Measurements from ENCODE around the gene MYO1D.
"Not testable (repeated sequence)": the region's sequence is repeated elsewhere in the genome, so short reads cannot be mapped to it uniquely, and the experiment has no call there.

The MYO1D gene

DNA sequence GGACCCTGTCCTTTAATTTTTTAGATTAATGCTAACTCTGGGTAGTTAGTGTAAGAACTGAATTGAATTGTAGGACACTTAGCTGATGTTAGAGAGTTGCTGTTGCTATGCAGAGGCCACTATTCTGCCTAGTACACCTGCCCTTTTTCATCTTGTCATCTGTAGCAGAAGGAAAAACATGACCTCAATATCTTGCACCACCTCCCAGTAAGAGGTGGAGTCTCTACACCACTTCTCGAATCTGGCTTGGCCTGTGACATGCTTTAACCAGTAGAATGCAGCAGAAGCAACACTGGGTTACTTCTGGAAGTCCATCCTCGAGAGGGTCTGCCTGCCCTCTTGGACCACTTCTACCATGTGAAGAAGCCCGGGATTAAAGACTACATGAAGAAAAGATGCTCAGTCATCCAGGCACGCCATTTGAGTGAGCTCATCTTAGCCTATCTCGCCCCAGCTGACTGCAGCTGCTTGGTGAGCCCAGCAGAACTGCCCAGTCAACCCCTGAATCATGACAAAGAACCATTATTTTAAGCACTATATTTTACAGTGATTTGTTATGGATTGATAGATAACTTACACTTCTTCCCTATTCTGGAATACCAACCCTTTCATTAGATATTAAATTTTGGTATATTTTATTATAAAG, 153.5 kb downstream of the MYO1D start:
- DNase-seq = peak; percentile 62
- in situ Hi-C loops (cut with HindIII; ENCODE audit: low pct_ligation_motif_present, low sequenced_read_pairs) = no loop called here
- H3K27me3 ChIP-seq (replicated peaks) = no peaks in the 10 kb centered on the region
- H3K27ac ChIP-seq = peak overlapping the region; percentile 26
- TF ChIP-seq, protein P1, sequence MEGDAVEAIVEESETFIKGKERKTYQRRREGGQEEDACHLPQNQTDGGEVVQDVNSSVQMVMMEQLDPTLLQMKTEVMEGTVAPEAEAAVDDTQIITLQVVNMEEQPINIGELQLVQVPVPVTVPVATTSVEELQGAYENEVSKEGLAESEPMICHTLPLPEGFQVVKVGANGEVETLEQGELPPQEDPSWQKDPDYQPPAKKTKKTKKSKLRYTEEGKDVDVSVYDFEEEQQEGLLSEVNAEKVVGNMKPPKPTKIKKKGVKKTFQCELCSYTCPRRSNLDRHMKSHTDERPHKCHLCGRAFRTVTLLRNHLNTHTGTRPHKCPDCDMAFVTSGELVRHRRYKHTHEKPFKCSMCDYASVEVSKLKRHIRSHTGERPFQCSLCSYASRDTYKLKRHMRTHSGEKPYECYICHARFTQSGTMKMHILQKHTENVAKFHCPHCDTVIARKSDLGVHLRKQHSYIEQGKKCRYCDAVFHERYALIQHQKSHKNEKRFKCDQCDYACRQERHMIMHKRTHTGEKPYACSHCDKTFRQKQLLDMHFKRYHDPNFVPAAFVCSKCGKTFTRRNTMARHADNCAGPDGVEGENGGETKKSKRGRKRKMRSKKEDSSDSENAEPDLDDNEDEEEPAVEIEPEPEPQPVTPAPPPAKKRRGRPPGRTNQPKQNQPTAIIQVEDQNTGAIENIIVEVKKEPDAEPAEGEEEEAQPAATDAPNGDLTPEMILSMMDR (IDR thresholded peaks at IDR 0.05; ENCODE audit: low read depth, low read length, missing control alignments) = no peak
- no peak overlapping the region for H3K4me3 ChIP-seq (ENCODE audit: low read depth, low read length)
- H3K36me3 ChIP-seq (replicated peaks) = no peaks in the 10 kb centered on the region

DNA sequence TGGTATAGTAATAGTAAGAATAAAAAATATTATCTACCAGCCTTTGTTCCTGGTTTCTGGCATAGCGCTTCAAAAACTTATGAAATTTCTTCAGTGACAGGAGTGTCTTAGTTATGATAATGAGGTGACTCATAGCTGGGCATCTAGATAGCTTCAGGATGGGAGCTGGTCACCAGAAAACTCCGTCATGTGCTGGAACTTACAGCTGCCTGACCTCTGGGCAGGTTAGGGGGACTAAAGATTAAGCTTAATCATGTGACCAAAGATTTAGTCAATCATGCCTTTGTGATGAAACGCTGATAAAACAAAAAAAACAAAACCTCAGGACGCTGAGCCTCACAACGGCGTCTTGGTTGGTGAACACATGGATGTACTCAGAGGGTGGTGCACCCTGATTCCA, 154.2 kb downstream of the MYO1D start:
- H3K4me3 ChIP-seq (ENCODE audit: low read depth, low read length) = no peak overlapping the region
- TF ChIP-seq, protein P1 (IDR thresholded peaks at IDR 0.05; ENCODE audit: low read depth, low read length, missing control alignments) = no peak
- DNase-seq = peak; percentile 32

DNA sequence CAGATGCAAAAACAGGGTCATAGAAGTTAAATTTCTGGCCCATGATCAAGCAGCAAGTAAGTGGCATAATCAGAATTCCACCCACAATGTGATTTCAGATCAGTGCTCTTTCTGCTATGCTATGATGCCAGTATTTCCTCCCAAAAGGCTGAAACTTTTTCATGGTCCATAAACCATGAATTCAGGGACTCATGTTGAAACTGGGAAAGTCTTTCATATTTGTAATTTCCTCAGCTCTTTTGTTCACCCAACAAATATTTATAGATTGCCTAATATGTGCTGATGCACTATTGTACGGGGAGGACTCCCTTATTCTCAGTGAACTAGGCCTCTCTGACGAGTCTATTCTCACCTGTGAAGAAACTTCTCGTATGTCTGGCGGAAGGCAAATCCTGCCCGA, 156.3 kb downstream of the MYO1D start:
- no peaks in the 10 kb centered on the region for H3K36me3 ChIP-seq (replicated peaks)
- no peak overlapping the region for H3K4me3 ChIP-seq (ENCODE audit: low read depth, low read length)
- H3K27me3 ChIP-seq (replicated peaks) = no peaks in the 10 kb centered on the region
- TF ChIP-seq, protein P1 (IDR thresholded peaks at IDR 0.05; ENCODE audit: low read depth, low read length, missing control alignments) = no peak
- in situ Hi-C loops (cut with HindIII; ENCODE audit: low pct_ligation_motif_present, low sequenced_read_pairs) = no loop called here
- H3K27ac ChIP-seq = no peak overlapping the region
- DNase-seq = no peak

More for the DNA sequence above, 154.2 kb downstream of the MYO1D start:
- Histone ChIP-seq H3K27me3 (replicated peaks) (no peaks in the 10 kb centered on the region), H3K36me3 (replicated peaks) (no peaks in the 10 kb centered on the region), H3K27ac (no peak overlapping the region)
- in situ Hi-C loops (cut with HindIII; ENCODE audit: low pct_ligation_motif_present, low sequenced_read_pairs) = no loop called here

DNA sequence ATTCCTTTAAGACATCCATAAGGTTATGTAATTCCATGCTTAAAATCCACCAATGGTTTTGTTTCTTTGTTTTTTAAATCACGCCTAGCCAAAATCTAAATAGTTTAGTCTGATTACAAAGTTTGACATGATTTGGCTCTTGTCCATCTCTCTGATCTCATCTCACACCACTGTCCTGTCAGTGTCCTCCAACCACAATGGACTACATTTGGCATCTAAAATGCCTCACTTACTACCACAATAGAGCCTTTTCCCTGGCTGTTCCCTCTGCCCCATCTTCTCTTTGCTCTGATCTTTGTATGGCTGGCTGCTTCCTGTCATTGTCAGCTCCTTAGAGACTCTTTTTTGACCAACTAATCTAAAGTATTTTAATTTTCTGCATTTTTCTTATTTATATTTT, 157.2 kb downstream of the MYO1D start:
- TF ChIP-seq, protein P1 (IDR thresholded peaks at IDR 0.05; ENCODE audit: low read depth, low read length, missing control alignments) = no peak
- Histone ChIP-seq H3K27ac (no peak overlapping the region), H3K36me3 (replicated peaks) (no peaks in the 10 kb centered on the region), H3K4me3 (ENCODE audit: low read depth, low read length) (no peak overlapping the region), H3K27me3 (replicated peaks) (no peaks in the 10 kb centered on the region)
- in situ Hi-C loops (cut with HindIII; ENCODE audit: low pct_ligation_motif_present, low sequenced_read_pairs) = no loop called here
- DNase-seq = no peak

DNA sequence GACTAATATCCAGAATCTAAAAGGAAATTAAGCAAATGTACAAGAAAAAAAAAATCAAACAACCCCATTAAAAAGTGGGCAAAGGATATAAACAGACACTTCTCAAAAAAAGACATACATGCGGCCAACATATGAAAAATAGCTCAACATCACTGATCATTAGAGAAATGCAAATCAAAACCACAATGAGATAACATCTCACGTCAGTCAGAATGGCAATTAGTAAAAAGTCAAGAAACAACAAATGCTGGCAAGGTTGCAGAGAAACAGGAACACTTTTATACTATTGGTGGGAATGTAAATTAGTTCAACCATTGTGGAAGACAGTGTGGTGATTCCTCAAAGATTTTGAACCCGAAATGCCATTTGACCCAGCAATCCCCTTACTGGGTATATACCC, 162.0 kb downstream of the MYO1D start:
- in situ Hi-C loops (cut with HindIII; ENCODE audit: low pct_ligation_motif_present, low sequenced_read_pairs); H3K36me3 ChIP-seq (replicated peaks); H3K4me3 ChIP-seq (ENCODE audit: low read depth, low read length); DNase-seq; H3K27ac ChIP-seq; H3K27me3 ChIP-seq (replicated peaks): not testable (repeated sequence)

DNA sequence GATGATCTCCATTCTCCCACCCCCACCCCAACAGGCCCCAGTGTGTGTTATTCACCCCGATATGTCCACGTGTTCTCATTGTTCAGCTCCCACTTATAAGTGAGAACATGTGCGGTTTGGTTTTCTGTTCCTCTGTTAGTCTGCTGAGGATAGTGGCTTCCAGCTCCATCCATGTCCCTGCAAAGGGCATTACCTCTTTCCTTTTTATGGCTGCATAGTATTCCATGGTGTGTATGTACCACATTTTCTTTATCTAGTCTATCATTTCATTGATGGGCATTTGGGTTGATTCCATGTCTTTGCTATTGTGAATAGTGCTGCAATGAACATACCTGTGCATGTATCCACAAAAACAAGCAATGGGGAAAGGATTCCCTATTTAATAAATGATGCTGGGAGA, 162.7 kb downstream of the MYO1D start:
- H3K27ac ChIP-seq; H3K36me3 ChIP-seq (replicated peaks); DNase-seq; H3K27me3 ChIP-seq (replicated peaks); H3K4me3 ChIP-seq (ENCODE audit: low read depth, low read length); in situ Hi-C loops (cut with HindIII; ENCODE audit: low pct_ligation_motif_present, low sequenced_read_pairs): not testable (repeated sequence)

DNA sequence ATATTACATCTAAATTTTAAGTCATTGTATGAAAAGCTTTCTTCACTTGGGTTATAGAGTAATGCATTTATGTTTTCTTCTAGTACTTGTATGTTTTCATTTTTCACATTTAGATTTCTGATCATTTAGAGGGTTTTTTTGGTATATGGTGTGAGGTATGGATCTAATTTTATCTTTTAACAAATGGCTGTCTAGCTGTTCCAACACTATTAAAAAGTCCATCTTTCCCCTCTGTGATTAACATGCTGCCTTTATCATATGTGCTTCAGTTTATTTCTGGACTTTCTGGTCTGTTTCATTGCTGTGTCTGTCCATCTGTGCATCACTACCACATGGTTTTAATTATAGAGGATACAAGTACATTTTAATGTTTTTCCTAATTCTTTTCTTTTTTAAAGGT, 163.8 kb downstream of the MYO1D start:
- DNase-seq = no peak
- Histone ChIP-seq H3K4me3 (ENCODE audit: low read depth, low read length) (no peak overlapping the region), H3K27ac (no peak overlapping the region), H3K27me3 (replicated peaks) (no peaks in the 10 kb centered on the region), H3K36me3 (replicated peaks) (no peaks in the 10 kb centered on the region)
- TF ChIP-seq, protein P1 (IDR thresholded peaks at IDR 0.05; ENCODE audit: low read depth, low read length, missing control alignments) = no peak
- in situ Hi-C loops (cut with HindIII; ENCODE audit: low pct_ligation_motif_present, low sequenced_read_pairs) = no loop called here

Data from brain microvascular endothelial cell (primary cell).